CD14-positive monocyte (primary cell): Measurements from ENCODE around the gene LRTM2. TPM values are rescaled to one million over a fixed set of nuclear protein-coding genes. Genes with fewer than 3 reads are reported as not detected.
A peak's percentile ranks its signal among the peaks of the same experiment; 100 is the strongest.

Experiments
- DNase-seq, 3 donors: peaks; one replicate each; pipeline ENCODE4 v3.0.0-alpha.2; 2011 to 2022
- H2AFZ ChIP-seq: 2 replicates; pipeline ENCODE4 v1.6.0; 2012; ENCODE audit warnings: mild to moderate bottlenecking, low read depth, low read length, inconsistent platforms; ENCODE audit not compliant: insufficient read depth, poor library complexity, severe bottlenecking
- H3K27ac ChIP-seq, 2 donors: 1 replicate in 1 of 2; 2 replicates in 1 of 2; pipeline ENCODE4 v1.5.1; 2012 to 2013; ENCODE audit warnings: low read length in 2 of 2, control low read depth in 1 of 2, inconsistent platforms in 1 of 2, low read depth in 1 of 2, mild to moderate bottlenecking in 1 of 2
- H3K27me3 ChIP-seq, 2 donors: one replicate each; pipeline versions ENCODE4 v1.6.0 to v1.6.1; 2011 to 2013; ENCODE audit warnings: low read length in 2 of 2; ENCODE audit not compliant: control insufficient read depth in 2 of 2, insufficient read depth in 2 of 2
- H3K36me3 ChIP-seq, 2 donors: replicated peaks in 1 of 2; 1 replicate in 1 of 2; 2 replicates in 1 of 2; pipeline versions ENCODE4 v1.5.1 to v1.6.1; 2012 to 2013; ENCODE audit warnings: low read length in 2 of 2, control low read depth in 1 of 2, inconsistent platforms in 1 of 2, mild to moderate bottlenecking in 1 of 2; ENCODE audit not compliant: insufficient read depth in 2 of 2, control insufficient read depth in 1 of 2
- H3K4me1 ChIP-seq, 2 donors: 1 replicate in 1 of 2; 2 replicates in 1 of 2; pipeline versions ENCODE4 v1.5.1 to v1.6.1; 2012 to 2013; ENCODE audit warnings: low read length in 2 of 2, control low read depth in 1 of 2, inconsistent platforms in 1 of 2, mild to moderate bottlenecking in 1 of 2, moderate library complexity in 1 of 2; ENCODE audit not compliant: insufficient read depth in 2 of 2, control insufficient read depth in 1 of 2
- H3K4me2 ChIP-seq: replicated peaks from 2 replicates; pipeline ENCODE3; 2012; ENCODE audit warnings: low read length, moderate library complexity, mild to moderate bottlenecking; ENCODE audit not compliant: poor library complexity, severe bottlenecking; ENCODE audit errors: extremely low read depth
- H3K4me3 ChIP-seq, 3 experiments: fragments of 200-600 bp in 1 of 3; sonication (generic) in 1 of 3; replicated peaks in 1 of 3; 1 replicate in 2 of 3; 2 replicates in 1 of 3; pipeline ENCODE4 v1.5.1; 2011 to 2013; ENCODE audit warnings: low read length in 3 of 3, mild to moderate bottlenecking in 3 of 3, control low read depth in 2 of 3, low read depth in 2 of 3, inconsistent platforms in 1 of 3, moderate library complexity in 1 of 3
- H3K79me2 ChIP-seq: 2 replicates; pipeline ENCODE4 v1.6.0; 2012; ENCODE audit warnings: mild to moderate bottlenecking, control low read depth, inconsistent platforms, low read length, moderate library complexity; ENCODE audit not compliant: insufficient read depth
- H3K9ac ChIP-seq: 2 replicates; pipeline ENCODE4 v1.6.0; 2017; ENCODE audit warnings: low read length, mild to moderate bottlenecking; ENCODE audit not compliant: insufficient read depth, poor library complexity, severe bottlenecking
- H3K9me3 ChIP-seq, 2 donors: replicated peaks in 1 of 2; 1 replicate in 1 of 2; 2 replicates in 1 of 2; pipeline versions ENCODE4 v1.5.1 to v1.6.1; 2012 to 2013; ENCODE audit warnings: low read length in 2 of 2, control low read depth in 1 of 2; ENCODE audit not compliant: control insufficient read depth in 1 of 2, insufficient read depth in 1 of 2
- H4K20me1 ChIP-seq: 2 replicates; pipeline ENCODE4 v1.6.0; 2012; ENCODE audit warnings: mild to moderate bottlenecking, low read length, control low read depth, moderate library complexity; ENCODE audit not compliant: insufficient read depth
- H3K27ac Mint-ChIP-seq, 7 donors: one replicate each; pipeline ENCODE4 v1.8.0; 2020; ENCODE audit warnings: mild to moderate bottlenecking in 7 of 7, mixed read lengths in 7 of 7, moderate library complexity in 6 of 7, inconsistent platforms in 2 of 7
- H3K27me3 Mint-ChIP-seq, 3 donors: one replicate each; pipeline ENCODE4 v1.8.0; 2021 to 2022; ENCODE audit warnings: low read depth in 3 of 3, mild to moderate bottlenecking in 3 of 3, mixed read lengths in 3 of 3, moderate library complexity in 3 of 3, inconsistent platforms in 1 of 3
- H3K36me3 Mint-ChIP-seq, 2 donors: one replicate each; pipeline ENCODE4 v1.8.0; 2020; ENCODE audit warnings: mixed read lengths in 2 of 2, inconsistent platforms in 1 of 2, mild to moderate bottlenecking in 1 of 2
- H3K4me1 Mint-ChIP-seq: one replicate; pipeline ENCODE4 v1.8.0; 2020; ENCODE audit warnings: mild to moderate bottlenecking, mixed read lengths
- H3K4me3 Mint-ChIP-seq, 2 donors: one replicate each; pipeline ENCODE4 v1.8.0; 2020; ENCODE audit warnings: mild to moderate bottlenecking in 2 of 2, mixed read lengths in 2 of 2, moderate library complexity in 1 of 2
- H3K9me3 Mint-ChIP-seq, 7 donors: one replicate each; pipeline ENCODE4 v1.8.0; 2020 to 2022; ENCODE audit warnings: mixed read lengths in 7 of 7, mild to moderate bottlenecking in 6 of 7, moderate library complexity in 6 of 7, inconsistent platforms in 2 of 7
- WGBS: methylation state at CpG from one replicate; pipeline ENCODE4 v1.1.5; 2013; ENCODE audit warnings: missing lambda C conversion rate; ENCODE audit not compliant: insufficient coverage; 5-methylcytosine and 5-hydroxymethylcytosine counted together
- intact Hi-C, 2 donors: fragments of 100-400 bp; cut with micrococcal nuclease; formaldehyde crosslinking; loops; one replicate each; pipeline versions ENCODE4 v1.15.0 to v1.15.1; 2023
- polyA plus RNA-seq, 3 donors: library from polyadenylated mRNA; depleted of rRNA in 1 of 3; unstranded in 2 of 3; stranded (reverse) in 1 of 3; fragments of 300-500 nt in 2 of 3; fragments of >200 nt in 1 of 3; fragmentation: Illumina TruSeq in 2 of 3; gene quantifications; 1 replicate in 2 of 3; 2 replicates in 1 of 3; pipeline ENCODE4 v1.2.3, GENCODE V29; 2012 to 2021
- TF ChIP-seq, protein P1 (sequence below): fragments of 200-600 bp; IDR thresholded peaks from one replicate; pipeline ENCODE4 v1.8.0; 2022; ENCODE audit warnings: antibody characterized with exemption, mild to moderate bottlenecking

Gene LRTM2
- polyA plus RNA-seq, 3 donors: not detected

DNA sequence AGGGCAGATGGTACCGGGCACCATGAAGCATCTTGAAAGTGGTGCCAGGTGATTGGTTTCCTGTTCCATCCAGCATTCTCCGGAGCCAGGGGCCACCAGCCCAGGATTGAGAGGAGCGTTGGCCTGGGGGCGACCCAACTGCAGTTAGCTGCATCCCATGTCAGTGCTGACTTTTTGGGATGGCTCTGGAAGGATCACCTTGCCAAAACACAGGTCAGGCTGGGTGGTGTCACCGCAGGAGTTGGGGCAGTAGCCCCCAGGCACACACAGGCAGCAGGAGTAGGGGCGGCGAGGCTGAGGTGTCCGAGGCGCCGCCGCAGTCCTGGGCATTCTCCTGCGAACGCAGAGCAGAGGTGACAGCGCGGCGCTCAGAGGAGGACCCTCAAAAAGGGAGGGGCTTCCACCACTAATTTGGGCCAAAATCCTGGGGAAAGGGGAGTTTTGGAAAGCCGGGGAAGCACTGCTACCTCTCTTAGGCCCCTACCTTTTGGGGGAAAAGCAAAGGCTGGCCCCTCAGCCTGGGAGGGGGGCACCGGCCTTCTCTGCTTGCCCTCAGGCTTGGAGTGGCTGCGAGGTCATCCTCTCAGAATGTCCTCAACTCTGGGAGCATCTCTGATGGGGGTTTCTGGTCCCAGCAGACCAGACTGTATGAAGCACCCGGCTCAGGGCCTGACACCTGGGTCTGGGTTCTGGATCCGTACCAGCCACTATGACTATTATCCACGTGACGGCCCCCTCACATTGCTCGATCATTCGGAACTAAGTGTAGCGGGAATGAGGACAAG, 26.7 kb upstream of the LRTM2 start:
- H3K79me2 ChIP-seq: peaks cover 9% of the 10 kb centered on the region
- H3K9ac ChIP-seq: no peak overlapping the region
- H3K4me2 ChIP-seq: no peak overlapping the region
- Mint-ChIP-seq H3K27ac (no peak overlapping the region), H3K36me3 (peaks cover under 1 to 9% of the 10 kb centered on the region in 2 donors), H3K4me3 (no peak overlapping the region), H3K4me1 (peaks cover 24% of the 10 kb centered on the region), H3K9me3 (no peaks in the 10 kb centered on the region), H3K27me3 (no peaks in the 10 kb centered on the region)
- WGBS: 92% methylated on average over 21 of the region's 26 CpGs
- intact Hi-C loops: no loop called here
- H3K27me3 ChIP-seq: no peaks in the 10 kb centered on the region
- H3K36me3 ChIP-seq: peaks cover 0 to 4% of the 10 kb centered on the region in 2 donors
- H4K20me1 ChIP-seq: no peaks in the 10 kb centered on the region
- H3K4me1 ChIP-seq: peaks cover 20 to 32% of the 10 kb centered on the region in 2 donors
- no peak overlapping the region for H2AFZ ChIP-seq
- H3K4me3 ChIP-seq: no peak overlapping the region
- no peak overlapping the region for H3K27ac ChIP-seq
- DNase-seq: no peak
- TF ChIP-seq, protein P1, sequence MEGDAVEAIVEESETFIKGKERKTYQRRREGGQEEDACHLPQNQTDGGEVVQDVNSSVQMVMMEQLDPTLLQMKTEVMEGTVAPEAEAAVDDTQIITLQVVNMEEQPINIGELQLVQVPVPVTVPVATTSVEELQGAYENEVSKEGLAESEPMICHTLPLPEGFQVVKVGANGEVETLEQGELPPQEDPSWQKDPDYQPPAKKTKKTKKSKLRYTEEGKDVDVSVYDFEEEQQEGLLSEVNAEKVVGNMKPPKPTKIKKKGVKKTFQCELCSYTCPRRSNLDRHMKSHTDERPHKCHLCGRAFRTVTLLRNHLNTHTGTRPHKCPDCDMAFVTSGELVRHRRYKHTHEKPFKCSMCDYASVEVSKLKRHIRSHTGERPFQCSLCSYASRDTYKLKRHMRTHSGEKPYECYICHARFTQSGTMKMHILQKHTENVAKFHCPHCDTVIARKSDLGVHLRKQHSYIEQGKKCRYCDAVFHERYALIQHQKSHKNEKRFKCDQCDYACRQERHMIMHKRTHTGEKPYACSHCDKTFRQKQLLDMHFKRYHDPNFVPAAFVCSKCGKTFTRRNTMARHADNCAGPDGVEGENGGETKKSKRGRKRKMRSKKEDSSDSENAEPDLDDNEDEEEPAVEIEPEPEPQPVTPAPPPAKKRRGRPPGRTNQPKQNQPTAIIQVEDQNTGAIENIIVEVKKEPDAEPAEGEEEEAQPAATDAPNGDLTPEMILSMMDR: no peak
- H3K9me3 ChIP-seq: no peaks in the 10 kb centered on the region

GRCh38 chr12:1794440-1795090, 25.8 kb upstream of the LRTM2 start:
- no peaks in the 10 kb centered on the region for H3K27me3 ChIP-seq
- no peaks in the 10 kb centered on the region for H4K20me1 ChIP-seq
- no peak overlapping the region for H3K4me2 ChIP-seq
- H3K9me3 Mint-ChIP-seq: no peaks in the 10 kb centered on the region
- peak overlapping the region in 1 of 7 donors; percentile 18 for H3K27ac Mint-ChIP-seq
- no peaks in the 10 kb centered on the region for H3K36me3 ChIP-seq
- peaks cover 20 to 33% of the 10 kb centered on the region in 2 donors for H3K4me1 ChIP-seq
- H3K4me3 Mint-ChIP-seq: peak overlapping the region in 1 of 2 donors; percentile 20
- peaks cover 24% of the 10 kb centered on the region for H3K4me1 Mint-ChIP-seq
- H3K9ac ChIP-seq: no peak overlapping the region
- DNase-seq: no peak
- TF ChIP-seq, protein P1: no peak
- H3K9me3 ChIP-seq: no peaks in the 10 kb centered on the region
- peaks cover 9% of the 10 kb centered on the region for H3K79me2 ChIP-seq
- no peak overlapping the region for H3K27ac ChIP-seq
- H3K27me3 Mint-ChIP-seq: no peaks in the 10 kb centered on the region
- intact Hi-C loops: no loop called here
- no peak overlapping the region for H3K4me3 ChIP-seq
- 94% methylated on average over 14 of the region's 15 CpGs for WGBS
- peaks cover 5 to 15% of the 10 kb centered on the region in 2 donors for H3K36me3 Mint-ChIP-seq
- no peak overlapping the region for H2AFZ ChIP-seq
